Common myeloid progenitor, CD34-positive (primary cell): ENCODE data around the gene PDE4D.

Experiments used
- CTCF ChIA-PET: fragments of 350-600 bp; sonication (Branson Sonifier 250); formaldehyde crosslinking; loops from one replicate; lab custom pipeline; 2021; ENCODE audit warnings: antibody characterized with exemption; lab: Charles Lee
- POLR2A ChIA-PET: fragments of 350-600 bp; sonication (Branson Sonifier 250); formaldehyde crosslinking; loops from one replicate; lab custom pipeline; 2021; ENCODE audit warnings: antibody characterized with exemption; lab: Charles Lee
- DNase-seq, 3 donors: peaks; one replicate each; pipeline versions ENCODE4 v3.0.0 to v3.0.0-alpha.2; 2013
- H3K27ac ChIP-seq, 2 experiments: 1 replicate in 1 of 2; 2 replicates in 1 of 2; pipeline ENCODE4 v1.7.0; 2013; ENCODE audit warnings: inconsistent platforms in 2 of 2, low read length in 2 of 2, mild to moderate bottlenecking in 2 of 2, low read depth in 1 of 2, moderate library complexity in 1 of 2; ENCODE audit not compliant: severe bottlenecking in 2 of 2, insufficient read depth in 1 of 2, poor library complexity in 1 of 2
- H3K27me3 ChIP-seq, 5 experiments: replicated peaks in 2 of 5; 1 replicate in 3 of 5; 2 replicates in 2 of 5; pipeline versions ENCODE4 v1.6.1 to v1.7.0; 2013; ENCODE audit warnings: low read length in 4 of 5, mild to moderate bottlenecking in 2 of 5, moderate library complexity in 2 of 5, inconsistent platforms in 1 of 5; ENCODE audit not compliant: insufficient read depth in 5 of 5, control insufficient read depth in 4 of 5
- H3K36me3 ChIP-seq, 4 experiments: 1 replicate in 2 of 4; 2 replicates in 2 of 4; pipeline versions ENCODE4 v1.6.1 to v1.7.0; 2013; ENCODE audit warnings: low read length in 3 of 4, control low read depth in 1 of 4, mild to moderate bottlenecking in 1 of 4; ENCODE audit not compliant: control insufficient read depth in 4 of 4, insufficient read depth in 4 of 4
- H3K4me1 ChIP-seq, 4 experiments: 1 replicate in 3 of 4; 2 replicates in 1 of 4; pipeline versions ENCODE4 v1.6.1 to v1.7.1; 2013; ENCODE audit warnings: low read length in 3 of 4, mild to moderate bottlenecking in 3 of 4, control low read depth in 1 of 4, inconsistent platforms in 1 of 4, moderate library complexity in 1 of 4; ENCODE audit not compliant: control insufficient read depth in 4 of 4, insufficient read depth in 4 of 4; ENCODE audit errors: control extremely low read depth in 1 of 4
- H3K4me3 ChIP-seq, 7 experiments: 1 replicate in 4 of 7; 2 replicates in 3 of 7; pipeline versions ENCODE4 v1.5.1 to v1.7.0; 2013; ENCODE audit warnings: mild to moderate bottlenecking in 7 of 7, low read length in 6 of 7, moderate library complexity in 6 of 7, inconsistent platforms in 2 of 7, low read depth in 2 of 7, control low read depth in 1 of 7; ENCODE audit not compliant: insufficient read depth in 4 of 7, control insufficient read depth in 1 of 7; ENCODE audit errors: extremely low read depth in 1 of 7
- H3K9me3 ChIP-seq, 5 experiments: 1 replicate in 4 of 5; 2 replicates in 1 of 5; pipeline versions ENCODE4 v1.6.1 to v1.7.1; 2013; ENCODE audit warnings: low read length in 4 of 5, mild to moderate bottlenecking in 2 of 5, inconsistent platforms in 1 of 5, low read depth in 1 of 5, moderate library complexity in 1 of 5; ENCODE audit not compliant: control insufficient read depth in 4 of 5, insufficient read depth in 2 of 5; ENCODE audit errors: control extremely low read depth in 1 of 5
- WGBS: methylation state at CpG from one replicate; pipeline ENCODE4 v1.1.5; 2013; ENCODE audit not compliant: insufficient coverage; 5-methylcytosine and 5-hydroxymethylcytosine counted together

PDE4D gene

DNA sequence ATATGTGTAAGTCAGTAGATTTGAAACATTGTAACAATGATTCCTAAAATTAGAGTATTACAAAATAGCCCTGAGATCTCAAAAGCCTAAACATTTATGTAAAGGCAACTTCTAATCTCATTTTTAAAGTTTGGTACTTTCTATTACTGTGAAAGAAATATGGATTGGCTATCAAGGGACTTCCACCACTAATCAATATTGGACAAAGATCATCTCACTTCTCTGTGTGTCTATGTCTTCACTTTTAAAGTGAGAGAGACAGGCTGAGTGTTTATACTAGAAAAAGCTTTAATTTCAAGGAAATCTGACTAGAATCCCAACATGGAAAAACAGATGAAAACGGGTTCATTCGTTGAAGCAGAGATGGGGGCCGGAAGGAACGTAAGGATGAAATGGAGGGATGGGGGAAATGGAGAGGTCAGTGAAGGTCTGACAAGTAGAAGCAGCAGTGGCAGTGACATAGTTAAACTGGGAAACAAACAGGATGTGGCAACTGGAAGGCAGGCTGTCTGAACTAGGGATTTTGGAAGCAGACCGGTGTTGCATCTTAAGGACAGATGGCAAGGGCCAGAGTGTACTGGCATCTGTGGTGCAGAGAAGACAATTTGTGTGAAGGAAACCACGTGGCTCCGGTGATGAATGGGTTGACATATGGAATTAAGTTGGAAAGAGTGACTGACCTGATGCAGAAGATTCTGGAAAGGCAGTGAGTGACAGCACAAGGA is 60.8 kb downstream of the PDE4D start:
- DNase-seq, result no peak
- 84% methylated on average over 7 of the region's 7 CpGs for WGBS
- Histone ChIP-seq H3K27ac (no peak overlapping the region), H3K36me3 (no peaks in the 10 kb centered on the region), H3K4me1 (no peaks in the 10 kb centered on the region), H3K27me3 (peaks cover 0 to 6% (median 0%) of the 10 kb centered on the region in 5 experiments), H3K9me3 (no peaks in the 10 kb centered on the region), H3K4me3 (no peak overlapping the region)
- POLR2A ChIA-PET, result no interaction called here
- CTCF ChIA-PET, result no interaction called here

DNA sequence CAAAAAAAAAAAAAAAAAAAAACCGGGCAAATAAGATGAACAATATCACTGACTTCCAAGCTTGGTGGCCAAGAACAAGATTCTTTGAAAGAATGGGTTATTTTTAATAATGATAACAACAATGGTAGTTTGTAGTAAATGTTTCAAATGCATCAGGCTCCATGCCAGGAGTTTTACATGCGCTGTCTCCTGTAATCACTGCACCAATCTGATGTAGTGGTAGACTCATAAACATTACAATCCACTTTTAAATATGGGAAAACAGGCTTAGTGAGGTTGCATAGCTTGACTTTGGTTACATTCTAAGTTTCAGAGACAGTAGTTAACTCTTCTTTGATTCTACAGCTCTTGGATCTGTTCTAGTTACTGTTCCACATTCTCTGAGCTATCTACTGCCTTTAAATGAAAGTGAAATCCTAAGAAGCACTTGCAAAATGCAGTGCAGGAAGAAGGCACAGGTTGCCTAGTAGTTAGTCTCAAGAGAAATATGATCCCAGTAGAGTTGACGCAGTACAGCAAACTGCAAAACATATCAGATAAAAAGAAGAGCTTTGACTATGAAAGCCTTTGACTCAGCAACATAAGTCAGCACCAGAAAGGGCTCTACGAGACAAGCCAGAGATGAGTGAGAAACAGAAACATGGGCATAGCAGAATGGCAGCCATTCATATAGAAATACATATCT is 62.1 kb downstream of the PDE4D start:
- WGBS, result no CpG with 5 or more reads among the region's 4 CpGs
- CTCF ChIA-PET, result interaction anchor here (0.9 kb wide), 1 partner anchor 14 kb away, joined by 3 read pairs; no protein-coding TSS in a partner anchor

GRCh38 chr5:59830536-59831200 is 62.9 kb downstream of the PDE4D start:
- no peak overlapping the region for H3K4me3 ChIP-seq
- H3K27me3 ChIP-seq, result peaks cover 0 to 6% (median 0%) of the 10 kb centered on the region in 5 experiments
- H3K36me3 ChIP-seq, result no peaks in the 10 kb centered on the region
- ChIA-PET CTCF (no interaction called here), POLR2A (no interaction called here)
- no peak for DNase-seq
- H3K4me1 ChIP-seq, result no peaks in the 10 kb centered on the region
- H3K9me3 ChIP-seq, result no peaks in the 10 kb centered on the region
- H3K27ac ChIP-seq, result no peak overlapping the region
- WGBS, result 100% methylated on average over 1 of the region's 2 CpGs

More for the DNA sequence above, 62.1 kb downstream of the PDE4D start:
- Histone ChIP-seq H3K36me3 (no peaks in the 10 kb centered on the region), H3K9me3 (no peaks in the 10 kb centered on the region), H3K27ac (no peak overlapping the region), H3K4me1 (no peaks in the 10 kb centered on the region), H3K4me3 (no peak overlapping the region), H3K27me3 (peaks cover 0 to 6% (median 0%) of the 10 kb centered on the region in 5 experiments)
- DNase-seq, result no peak
- POLR2A ChIA-PET, result interaction anchor here (0.6 kb wide), 1 partner anchor 1431 kb away, joined by 4 read pairs; no protein-coding TSS in a partner anchor

DNA sequence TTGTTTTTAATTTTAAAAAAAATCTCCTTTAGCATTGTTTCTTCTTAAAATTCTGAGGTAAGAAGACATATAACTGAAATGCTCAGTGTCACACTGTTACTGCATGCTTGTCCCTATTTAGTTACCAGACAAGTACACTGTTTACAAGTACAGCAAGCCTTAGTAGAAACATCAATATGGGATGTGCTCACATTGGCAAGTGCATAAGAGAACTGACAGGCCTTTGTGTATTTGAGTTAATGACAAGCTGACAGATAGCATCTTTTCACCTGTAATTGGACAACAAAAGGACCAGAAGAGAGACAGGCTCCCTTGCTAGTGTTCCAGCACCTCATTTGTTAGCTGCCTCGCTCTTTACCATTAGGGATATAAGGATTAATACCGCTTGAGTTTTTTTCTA is 63.6 kb downstream of the PDE4D start:
- no peak for DNase-seq
- ChIA-PET POLR2A (no interaction called here), CTCF (no interaction called here)
- no peaks in the 10 kb centered on the region for H3K36me3 ChIP-seq
- H3K27ac ChIP-seq, result no peak overlapping the region
- peaks cover 0 to 6% (median 0%) of the 10 kb centered on the region in 5 experiments for H3K27me3 ChIP-seq
- H3K9me3 ChIP-seq, result no peaks in the 10 kb centered on the region
- H3K4me3 ChIP-seq, result no peak overlapping the region
- WGBS, result no CpG with 5 or more reads among the region's 2 CpGs
- no peaks in the 10 kb centered on the region for H3K4me1 ChIP-seq

DNA sequence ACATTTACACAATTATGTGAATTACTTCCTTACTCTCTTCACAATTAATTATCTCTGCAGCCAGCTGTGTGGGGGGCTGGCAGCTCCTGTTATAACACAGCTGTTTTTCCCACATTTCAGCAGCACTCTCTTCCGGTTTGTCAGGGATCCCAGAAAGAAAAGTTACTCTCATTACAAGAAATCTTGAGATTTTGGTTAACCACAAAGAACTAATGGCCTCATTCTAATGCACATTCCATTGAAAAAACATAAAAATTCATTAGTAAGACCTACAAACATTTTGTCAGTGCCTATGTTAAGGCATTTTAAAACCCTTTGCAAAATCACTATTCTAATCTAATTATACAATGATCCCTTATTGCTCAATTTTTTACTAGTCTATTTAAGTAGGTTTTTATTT is 64.1 kb downstream of the PDE4D start:
- Histone ChIP-seq H3K9me3 (no peaks in the 10 kb centered on the region), H3K36me3 (no peaks in the 10 kb centered on the region), H3K27ac (no peak overlapping the region), H3K4me3 (no peak overlapping the region), H3K4me1 (no peaks in the 10 kb centered on the region), H3K27me3 (peaks cover 0 to 6% (median 0%) of the 10 kb centered on the region in 5 experiments)
- WGBS, result 38% methylated on average over 1 of the region's 1 CpG
- DNase-seq, result no peak
- ChIA-PET CTCF (no interaction called here), POLR2A (no interaction called here)

DNA sequence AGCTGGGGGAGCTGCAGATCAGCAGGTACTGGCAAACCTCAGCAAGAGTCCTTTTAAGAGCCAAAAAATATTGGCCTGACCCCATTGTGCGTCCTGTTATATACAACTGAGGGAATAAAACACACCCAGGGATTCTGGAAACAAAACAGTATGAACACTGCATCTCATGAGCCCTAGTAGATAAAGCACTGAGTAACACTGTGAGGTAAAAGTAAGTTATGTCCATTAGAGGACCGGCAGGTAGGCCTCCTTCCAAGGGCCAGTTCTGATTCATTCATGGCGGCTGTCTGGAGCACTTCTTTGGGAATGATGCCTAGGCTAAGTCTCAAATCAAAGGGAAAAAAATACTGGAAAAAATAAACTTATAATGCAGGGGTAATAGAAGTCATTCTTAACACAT is 64.9 kb downstream of the PDE4D start:
- POLR2A ChIA-PET, result interaction anchor here (0.6 kb wide), 1 partner anchor 205 kb away, joined by 3 read pairs; no protein-coding TSS in a partner anchor
- CTCF ChIA-PET, result interaction anchor here (1.1 kb wide), 1 partner anchor 18 kb away, joined by 3 read pairs; no protein-coding TSS in a partner anchor
- 100% methylated on average over 2 of the region's 3 CpGs for WGBS

More for the DNA sequence above, 64.9 kb downstream of the PDE4D start:
- peaks cover 0 to 6% (median 0%) of the 10 kb centered on the region in 5 experiments for H3K27me3 ChIP-seq
- no peaks in the 10 kb centered on the region for H3K4me1 ChIP-seq
- H3K9me3 ChIP-seq, result no peaks in the 10 kb centered on the region
- no peak overlapping the region for H3K4me3 ChIP-seq
- H3K36me3 ChIP-seq, result no peaks in the 10 kb centered on the region
- H3K27ac ChIP-seq, result no peak overlapping the region
- no peak for DNase-seq
